A549 treated with Mapracorat at 1 μM for 4 hours (cell line): ENCODE data around the gene FAM180B. TPM values are rescaled to one million over a fixed set of nuclear protein-coding genes. Genes with fewer than 3 reads are reported as not detected.

ENCODE experiments used
- total RNA-seq: library from RNA; stranded (reverse); fragments of 200-300 nt; extraction: Qiagen RNA extraction; gene quantifications from 5 replicates; pipeline ENCODE4 v1.2.3, GENCODE V29; 2022

The FAM180B gene, protein sequence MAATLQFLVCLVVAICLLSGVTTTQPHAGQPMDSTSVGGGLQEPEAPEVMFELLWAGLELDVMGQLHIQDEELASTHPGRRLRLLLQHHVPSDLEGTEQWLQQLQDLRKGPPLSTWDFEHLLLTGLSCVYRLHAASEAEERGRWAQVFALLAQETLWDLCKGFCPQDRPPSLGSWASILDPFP
- total RNA-seq: not detected in 5 replicates

DNA sequence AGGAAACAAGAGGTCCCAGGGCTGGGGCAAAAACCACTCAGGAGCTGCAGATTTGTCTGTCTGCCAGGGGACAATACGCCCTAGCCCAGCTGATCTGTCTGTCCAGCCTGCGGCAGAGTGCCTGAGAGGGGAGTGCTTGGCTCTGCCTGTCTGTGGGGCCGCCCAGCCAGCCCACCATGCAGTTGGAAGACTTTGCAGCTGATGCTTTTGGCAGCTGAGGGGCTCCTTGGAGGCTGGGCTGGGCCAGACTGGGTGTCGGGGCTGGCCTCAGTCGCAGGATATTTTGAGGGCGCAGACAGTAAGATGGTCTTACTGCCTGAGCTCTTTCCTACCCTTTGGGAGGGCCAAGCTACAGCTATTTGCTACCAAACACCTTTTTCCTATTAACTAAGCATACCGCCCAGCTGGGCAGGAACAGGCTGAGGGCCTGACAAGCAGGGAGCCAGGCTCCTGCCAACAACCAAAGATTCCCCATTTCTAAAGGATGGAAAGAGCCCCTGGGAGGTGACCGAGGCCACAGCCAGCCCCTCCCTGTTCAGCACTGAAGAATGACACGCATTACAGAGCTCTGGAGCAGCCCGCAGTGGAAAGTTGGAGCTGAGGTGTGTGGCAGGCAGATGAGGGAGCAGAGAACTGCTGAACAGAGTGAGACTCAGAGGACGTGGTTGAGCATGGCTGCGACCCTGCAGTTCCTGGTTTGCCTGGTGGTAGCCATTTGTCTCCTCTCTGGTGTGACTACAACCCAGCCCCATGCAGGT is at the start of gene FAM180B:
FAM180B (plus strand) TSS at position 581 of the 758 bp plus-strand sequence; CDS start at position 672, 91 bp downstream.

DNA sequence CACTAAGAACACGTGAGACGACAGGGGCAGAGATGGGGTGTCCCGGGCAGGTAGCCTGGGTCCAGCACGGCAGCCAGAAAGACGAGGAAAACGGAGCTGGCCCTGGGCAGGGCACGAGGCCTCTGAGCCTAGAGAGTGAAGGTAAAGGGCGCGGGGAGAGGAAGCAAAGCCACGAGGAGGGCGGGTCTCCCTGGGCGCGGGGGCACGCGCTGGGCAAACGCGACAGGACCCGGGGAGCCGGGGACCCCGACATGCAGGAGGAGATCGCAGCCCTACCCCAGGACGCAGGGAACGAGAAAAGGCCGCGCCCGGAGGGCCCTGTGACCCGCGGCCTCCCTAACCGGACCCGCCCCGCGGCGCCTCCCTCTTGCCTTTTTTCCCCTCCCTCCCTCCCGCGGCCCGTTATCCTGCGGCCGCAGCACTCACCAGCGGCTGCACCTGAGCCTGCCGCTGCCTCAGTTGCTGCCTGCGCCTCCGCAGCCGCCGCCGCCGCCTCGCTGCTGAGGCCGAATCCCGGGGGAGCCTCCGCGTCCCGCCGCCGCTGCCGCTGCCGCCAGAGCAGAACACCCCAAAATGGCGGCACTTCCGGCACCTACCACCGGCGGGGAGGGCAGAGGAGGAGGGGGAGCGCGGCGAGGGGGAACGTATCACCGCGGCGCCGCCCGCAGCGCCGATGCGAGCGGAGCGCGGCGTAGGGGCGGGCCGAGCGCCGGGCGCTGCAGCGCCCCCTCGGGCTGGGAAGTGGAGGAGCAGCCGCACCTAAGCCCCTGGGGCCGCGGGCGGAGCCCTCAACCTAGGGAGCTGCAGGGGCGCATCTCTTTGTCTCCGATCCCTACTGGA is 33.7 kb upstream of the FAM180B start, which contains the start of gene CELF1:
CELF1 (minus strand) TSS at position 567 of the 840 bp plus-strand sequence. CDS start 53,609 bp downstream, outside the sequence.

DNA sequence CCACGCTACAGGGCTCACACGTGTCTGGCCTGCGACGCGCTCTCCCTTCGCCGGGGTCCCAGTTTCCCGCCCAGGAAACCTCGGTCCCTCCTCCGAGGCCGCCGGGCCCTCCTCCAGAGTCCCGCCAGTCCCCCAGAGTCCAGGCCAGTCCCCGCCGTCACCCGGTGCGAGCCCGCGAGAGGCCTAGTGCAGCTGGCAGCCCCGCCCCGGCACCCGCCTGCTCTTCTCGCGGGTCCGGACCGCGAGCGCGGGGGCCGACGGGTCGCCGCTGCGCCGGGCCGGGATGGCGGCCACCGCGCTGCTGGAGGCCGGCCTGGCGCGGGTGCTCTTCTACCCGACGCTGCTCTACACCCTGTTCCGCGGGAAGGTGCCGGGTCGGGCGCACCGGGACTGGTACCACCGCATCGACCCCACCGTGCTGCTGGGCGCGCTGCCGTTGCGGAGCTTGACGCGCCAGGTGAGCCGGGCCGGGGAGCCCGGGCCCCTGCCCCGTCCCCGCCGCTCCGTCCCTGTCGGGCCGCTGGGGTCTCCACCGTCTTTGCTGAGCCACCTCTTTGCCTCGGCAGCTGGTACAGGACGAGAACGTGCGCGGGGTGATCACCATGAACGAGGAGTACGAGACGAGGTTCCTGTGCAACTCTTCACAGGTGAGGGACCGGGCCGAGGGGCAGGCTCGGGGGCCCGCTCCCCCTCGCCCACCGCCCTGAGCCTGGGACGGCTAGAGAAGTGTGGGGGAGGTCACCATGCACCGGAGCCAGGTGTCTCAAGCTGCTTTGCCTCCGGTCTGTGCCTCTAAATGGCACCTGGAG is 20.9 kb upstream of the FAM180B start, which contains the start of gene PTPMT1:
PTPMT1 (plus strand) TSS at position 260 of the 809 bp plus-strand sequence; CDS start at position 284, 24 bp downstream.

GRCh38 chr11:47578524-47579494 is 7.7 kb upstream of the FAM180B start, which contains the start of the genes KBTBD4 and NDUFS3:
Gene KBTBD4, minus strand, starts transcription at chr11:47578970. Its CDS starts 19 bp downstream, at chr11:47578951.
Gene NDUFS3, plus strand, starts transcription at chr11:47579074. Its CDS starts 18 bp downstream, at chr11:47579092.

GRCh38 chr11:47593934-47594855 is 7.7 kb downstream of the FAM180B start, which contains the start of gene C1QTNF4:
Gene C1QTNF4, minus strand, starts transcription at chr11:47594411. Its CDS starts 3,601 bp downstream, at chr11:47590810.

Other genes with a start within 250 kb of the FAM180B start
- gene MYBPC3, start 234.0 kb upstream of the FAM180B start, total RNA-seq: 0.07 to 0.12 TPM (median 0.08 TPM) in 4 of 5 replicates, not detected in the other
- 0.15 to 0.20 TPM in 2 of 5 replicates, not detected in the others for gene SPI1, start 208.1 kb upstream of the FAM180B start, total RNA-seq
- 46.6 to 60.3 TPM (median 53.7 TPM) in 5 replicates for gene SLC39A13, start 178.1 kb upstream of the FAM180B start, total RNA-seq
- 189 to 259 TPM (median 197 TPM) in 5 replicates for gene PSMC3, start 160.2 kb upstream of the FAM180B start, total RNA-seq
- 0.23 to 0.58 TPM (median 0.43 TPM) in 3 of 5 replicates, not detected in the others for gene RAPSN, start 137.5 kb upstream of the FAM180B start, total RNA-seq
- 44.8 to 50.9 TPM (median 46.6 TPM) in 5 replicates for gene CELF1, start 33.5 kb upstream of the FAM180B start, total RNA-seq
- gene PTPMT1, start 21.1 kb upstream of the FAM180B start, total RNA-seq: 58.7 to 80.4 TPM (median 77.8 TPM) in 5 replicates
- 16.7 to 18.7 TPM (median 17.8 TPM) in 5 replicates for gene KBTBD4, start 7.7 kb upstream of the FAM180B start, total RNA-seq
- 104 to 145 TPM (median 136 TPM) in 5 replicates for gene NDUFS3, start 7.6 kb upstream of the FAM180B start, total RNA-seq
- gene C1QTNF4, start 7.7 kb downstream of the FAM180B start, total RNA-seq: 0.21 TPM in 1 of 5 replicates, not detected in the others
- gene MTCH2, start 55.9 kb downstream of the FAM180B start, total RNA-seq: 127 to 153 TPM (median 131 TPM) in 5 replicates
- 1.2 to 1.9 TPM (median 1.5 TPM) in 5 replicates for gene AGBL2, start 128.7 kb downstream of the FAM180B start, total RNA-seq
- gene FNBP4, start 180.7 kb downstream of the FAM180B start, total RNA-seq: 43.8 to 61.7 TPM (median 53.0 TPM) in 5 replicates